Measurements from ENCODE around the gene SERPINI1. TPM values are rescaled to one million over a fixed set of nuclear protein-coding genes. Genes with fewer than 3 reads are reported as not detected.

SERPINI1 gene
- polyA plus RNA-seq, 3 donors from 2014 or later: 19.3 to 25.2 (median 19.3) TPM

DNA sequence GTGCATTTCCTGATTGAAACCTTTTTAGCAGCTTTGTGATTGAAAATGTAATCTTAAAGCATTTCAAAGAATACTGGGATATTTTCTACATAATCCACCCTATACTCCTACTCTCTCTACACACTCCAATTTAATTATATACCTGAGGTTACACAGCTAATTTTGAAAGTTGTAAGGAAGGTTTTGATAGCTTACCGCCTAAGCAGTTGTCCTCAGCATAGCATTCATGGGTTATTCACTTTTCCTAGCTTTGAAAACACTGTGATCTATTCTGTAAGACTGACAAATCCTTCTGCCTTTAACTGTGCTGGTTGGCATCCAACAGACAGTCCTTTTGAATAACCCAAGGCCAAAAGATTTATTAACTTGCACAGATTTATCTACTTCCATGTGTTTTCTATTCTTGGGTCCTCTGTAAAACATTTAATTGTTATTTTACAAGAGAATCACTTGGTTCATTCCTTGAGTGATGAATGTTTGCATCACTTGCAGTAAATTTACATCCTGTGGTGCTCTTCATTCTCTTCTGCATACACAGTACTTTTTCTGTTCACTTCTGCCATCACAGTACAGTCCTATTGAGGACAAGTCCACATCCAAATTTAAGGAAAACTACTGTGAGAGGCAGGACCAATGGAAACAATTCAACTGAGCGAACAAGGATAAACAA, 44.8 kb downstream of the SERPINI1 start:
- peaks cover 0 to 3% (median 0%) of the 10 kb centered on the region in 3 donors for H3K36me3 Mint-ChIP-seq
- DNase-seq: no peak
- no peak overlapping the region for H3K4me3 Mint-ChIP-seq
- peaks cover 0 to 8% (median under 1%) of the 10 kb centered on the region in 6 donors for H3K9me3 Mint-ChIP-seq
- H3K4me1 Mint-ChIP-seq: no peaks in the 10 kb centered on the region
- no peaks in the 10 kb centered on the region for H3K27me3 Mint-ChIP-seq (ENCODE audit: low read depth in 3 of 3)
- no peak overlapping the region for H3K27ac Mint-ChIP-seq

DNA sequence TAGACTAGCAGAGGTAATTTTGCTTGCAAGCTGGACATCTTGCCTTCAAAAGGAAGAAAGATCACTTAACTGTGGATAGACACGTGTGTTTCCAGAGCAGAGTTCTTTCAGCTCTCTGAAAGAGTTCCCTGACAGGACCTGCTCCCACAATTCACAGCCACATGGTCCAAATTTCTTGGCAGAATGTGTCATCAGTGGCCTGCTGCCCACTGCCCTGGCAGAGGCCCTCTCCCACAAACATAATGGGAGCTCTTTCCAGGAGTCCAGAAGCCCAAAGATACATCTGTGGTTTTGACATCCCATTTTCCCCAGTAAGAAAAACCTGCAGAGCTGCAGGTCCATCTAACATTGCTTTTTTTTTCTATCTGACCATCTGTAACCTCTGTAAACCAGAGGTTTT, 48.3 kb downstream of the SERPINI1 start:
- no peaks in the 10 kb centered on the region for H3K4me1 Mint-ChIP-seq
- DNase-seq: no peak
- no peak overlapping the region for H3K27ac Mint-ChIP-seq
- peaks cover 0 to 1% (median 0%) of the 10 kb centered on the region in 6 donors for H3K9me3 Mint-ChIP-seq
- peaks cover 0 to 3% (median 0%) of the 10 kb centered on the region in 3 donors for H3K36me3 Mint-ChIP-seq
- H3K4me3 Mint-ChIP-seq: no peak overlapping the region
- H3K27me3 Mint-ChIP-seq (ENCODE audit: low read depth in 3 of 3): no peaks in the 10 kb centered on the region

DNA sequence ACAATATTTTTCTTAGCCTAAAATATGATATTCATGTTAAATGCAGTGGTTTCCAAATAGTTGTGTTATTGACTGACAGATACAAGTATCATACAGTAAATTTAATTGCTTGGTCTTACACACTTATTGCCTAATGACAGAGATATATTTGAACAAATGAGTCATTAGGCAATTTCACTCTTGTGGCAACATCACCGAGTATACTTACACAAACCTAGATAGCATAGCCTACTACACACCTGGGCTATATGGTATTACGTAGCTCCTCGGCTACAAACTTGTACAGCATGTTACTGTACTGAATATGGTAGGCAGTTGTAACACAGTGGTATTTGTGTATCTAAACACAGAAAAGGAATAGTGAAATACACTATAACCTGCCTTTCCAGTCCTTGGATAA, 50.3 kb downstream of the SERPINI1 start:
- DNase-seq: no peak
- no peaks in the 10 kb centered on the region for H3K4me1 Mint-ChIP-seq
- peaks cover 5 to 10% (median 7%) of the 10 kb centered on the region in 3 donors for H3K36me3 Mint-ChIP-seq
- no peak overlapping the region for H3K27ac Mint-ChIP-seq
- no peaks in the 10 kb centered on the region for H3K9me3 Mint-ChIP-seq
- no peaks in the 10 kb centered on the region for H3K27me3 Mint-ChIP-seq (ENCODE audit: low read depth in 3 of 3)
- H3K4me3 Mint-ChIP-seq: no peak overlapping the region

DNA sequence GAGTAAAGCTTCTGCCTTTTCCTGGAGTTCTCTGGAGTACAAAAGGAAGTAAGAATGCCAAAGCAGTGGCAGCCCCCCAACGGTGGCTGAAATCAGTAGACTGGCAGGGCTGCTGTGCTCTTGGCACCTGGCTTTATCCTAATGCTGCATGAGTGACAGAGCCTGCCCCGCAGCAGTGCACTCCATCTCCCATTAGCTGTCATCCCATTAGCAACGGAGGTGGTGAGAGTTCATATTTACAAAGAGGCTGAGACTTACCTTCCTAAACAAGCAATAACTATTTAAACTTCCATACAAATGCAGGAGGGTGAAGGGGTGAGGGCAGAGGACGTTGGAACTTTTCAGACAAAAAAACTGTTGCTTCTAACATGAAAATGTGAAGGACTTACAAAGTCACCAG, 51.9 kb downstream of the SERPINI1 start:
- H3K4me1 Mint-ChIP-seq: no peaks in the 10 kb centered on the region
- no peak overlapping the region for H3K4me3 Mint-ChIP-seq
- H3K9me3 Mint-ChIP-seq: no peaks in the 10 kb centered on the region
- no peaks in the 10 kb centered on the region for H3K27me3 Mint-ChIP-seq (ENCODE audit: low read depth in 3 of 3)
- no peak overlapping the region for H3K27ac Mint-ChIP-seq
- peaks cover 5 to 12% (median 11%) of the 10 kb centered on the region in 3 donors for H3K36me3 Mint-ChIP-seq
- DNase-seq: no peak

DNA sequence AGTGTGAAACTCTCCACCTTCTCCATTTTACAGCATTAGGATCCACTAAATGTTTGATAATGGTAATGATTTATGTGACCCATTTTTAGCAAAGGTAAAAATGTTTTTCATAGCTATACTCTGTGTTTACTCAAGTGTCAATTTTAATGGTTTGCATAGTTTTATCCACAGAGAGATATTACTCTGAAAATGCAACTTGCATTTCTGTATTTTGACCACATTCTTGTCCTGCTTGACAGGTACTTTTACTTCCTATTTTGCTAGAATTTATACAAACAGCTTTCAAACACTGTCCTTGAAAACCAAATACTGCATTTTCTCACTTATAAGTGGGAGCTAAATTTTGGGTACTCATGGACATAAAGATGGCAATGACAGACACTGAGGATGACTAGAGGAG, 62.9 kb downstream of the SERPINI1 start:
- Mint-ChIP-seq H3K27ac (no peak overlapping the region), H3K9me3 (peaks cover 0 to 2% (median 0%) of the 10 kb centered on the region in 6 donors), H3K4me3 (no peak overlapping the region), H3K36me3 (peaks cover 4 to 31% (median 22%) of the 10 kb centered on the region in 3 donors), H3K4me1 (no peaks in the 10 kb centered on the region), H3K27me3 (ENCODE audit: low read depth in 3 of 3) (peaks cover 0 to 2% (median 0%) of the 10 kb centered on the region in 3 donors)
- no peak for DNase-seq

DNA sequence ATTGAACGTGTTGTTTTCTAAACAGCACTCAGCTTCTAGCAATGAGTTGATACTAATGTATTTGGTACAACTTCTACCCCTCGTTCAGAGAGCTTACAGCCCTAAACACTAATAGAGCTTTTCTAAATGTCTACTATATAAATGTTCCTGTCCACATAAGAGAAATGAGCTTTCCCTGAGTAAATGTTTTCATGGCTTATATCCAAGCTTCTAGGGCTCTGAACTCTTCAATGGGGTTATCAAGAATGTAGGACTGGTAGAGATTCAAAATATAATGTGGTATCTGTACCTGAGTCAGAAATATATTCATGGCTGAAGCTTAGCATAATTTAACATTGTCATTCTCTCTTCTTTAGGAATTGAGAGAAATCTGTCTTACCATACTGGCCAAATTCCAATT, 73.4 kb downstream of the SERPINI1 start:
- Mint-ChIP-seq H3K4me1 (no peaks in the 10 kb centered on the region), H3K9me3 (no peaks in the 10 kb centered on the region), H3K27me3 (ENCODE audit: low read depth in 3 of 3) (no peaks in the 10 kb centered on the region), H3K27ac (no peak overlapping the region), H3K4me3 (no peak overlapping the region), H3K36me3 (peaks cover 0 to 7% (median 3%) of the 10 kb centered on the region in 3 donors)
- no peak for DNase-seq

DNA sequence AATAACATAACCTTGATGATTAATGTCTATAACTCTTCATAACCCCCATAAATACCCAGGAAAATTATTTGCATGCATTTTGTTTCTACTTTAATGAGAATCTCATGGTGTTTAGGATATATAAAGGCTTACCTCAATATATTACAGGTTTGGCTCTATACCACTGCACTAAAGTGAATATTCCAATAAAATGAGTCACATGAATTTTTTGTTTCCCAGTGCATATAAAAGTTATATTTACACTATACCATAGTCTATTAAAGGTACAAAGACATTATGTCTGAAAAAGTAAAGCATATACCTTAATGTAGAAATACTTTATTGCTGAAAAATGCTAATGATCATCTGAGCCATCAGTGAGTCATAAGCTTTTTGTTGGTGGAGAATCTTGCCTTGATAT, 74.7 kb downstream of the SERPINI1 start:
- H3K36me3 Mint-ChIP-seq: peaks cover 0 to 7% (median 3%) of the 10 kb centered on the region in 3 donors
- no peaks in the 10 kb centered on the region for H3K27me3 Mint-ChIP-seq (ENCODE audit: low read depth in 3 of 3)
- no peaks in the 10 kb centered on the region for H3K4me1 Mint-ChIP-seq
- no peak for DNase-seq
- no peaks in the 10 kb centered on the region for H3K9me3 Mint-ChIP-seq
- no peak overlapping the region for H3K4me3 Mint-ChIP-seq
- no peak overlapping the region for H3K27ac Mint-ChIP-seq

DNA sequence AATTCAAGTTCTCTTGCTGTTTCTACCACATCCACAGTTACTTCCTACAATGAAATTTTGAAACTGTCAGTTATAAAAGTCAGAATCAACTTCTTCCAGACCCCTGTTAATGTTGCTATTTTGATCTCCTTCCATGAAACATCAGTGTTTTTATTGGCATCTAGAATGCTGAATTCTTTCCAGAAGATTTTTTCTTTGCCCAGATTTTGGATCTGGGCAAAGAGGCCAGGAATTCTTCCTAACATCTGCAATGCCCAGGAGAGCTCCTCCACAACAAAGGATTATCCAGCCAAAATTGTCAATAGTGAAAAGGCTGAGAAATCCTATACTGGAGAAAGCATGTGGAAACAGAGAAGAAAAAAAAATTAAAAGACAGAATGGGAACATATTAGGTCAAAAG, 75.5 kb downstream of the SERPINI1 start:
- Mint-ChIP-seq H3K36me3 (peaks cover 0 to 4% (median 3%) of the 10 kb centered on the region in 3 donors), H3K27ac (no peak overlapping the region), H3K27me3 (ENCODE audit: low read depth in 3 of 3) (no peaks in the 10 kb centered on the region), H3K4me1 (no peaks in the 10 kb centered on the region), H3K9me3 (no peaks in the 10 kb centered on the region), H3K4me3 (no peak overlapping the region)
- no peak for DNase-seq

DNA sequence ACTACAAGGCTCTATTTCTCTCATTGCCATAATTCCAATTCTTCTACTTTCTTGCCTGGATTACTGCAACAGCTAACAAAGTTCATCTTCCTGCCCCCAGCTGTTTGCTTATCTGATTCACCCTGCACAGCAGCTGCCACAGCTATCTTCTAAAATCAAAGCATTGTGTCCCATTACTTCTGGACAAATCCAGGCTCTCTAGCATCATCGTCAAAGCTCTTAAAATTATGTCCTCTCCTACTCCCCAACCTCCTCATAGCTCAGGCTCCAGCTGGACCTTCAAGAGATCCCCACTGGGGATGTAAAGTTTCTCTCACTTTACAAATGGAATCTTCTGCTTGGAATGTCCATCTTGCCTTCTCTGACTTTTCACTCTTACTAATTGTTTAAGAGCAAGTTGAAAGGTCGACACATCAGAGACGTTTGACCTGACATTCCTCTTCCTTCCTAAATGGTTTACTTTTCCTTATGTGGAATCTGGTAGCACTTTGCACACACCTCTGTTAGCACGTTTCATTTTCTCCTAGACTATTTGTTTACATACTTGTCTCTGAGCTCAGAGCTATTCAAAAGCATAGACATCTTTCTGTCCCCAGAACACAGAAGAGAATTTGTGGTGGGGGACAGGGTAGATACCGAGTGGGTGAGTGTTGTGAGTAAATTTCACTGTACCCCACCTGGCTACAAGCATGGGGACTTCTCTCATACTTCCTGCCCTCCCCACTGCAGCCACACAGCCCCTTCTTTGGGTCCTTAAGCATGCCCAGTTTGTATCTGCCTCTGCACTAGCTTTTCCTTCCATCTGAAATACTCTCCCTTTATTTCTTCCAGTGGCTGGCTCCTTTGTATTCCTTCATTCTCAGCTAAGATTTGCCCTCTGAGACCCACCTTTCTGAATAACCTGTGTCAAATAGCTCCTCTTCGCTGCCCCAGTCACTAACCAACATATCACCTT, 77.9 kb downstream of the SERPINI1 start:
- Mint-ChIP-seq H3K4me3 (no peak overlapping the region), H3K36me3 (peaks cover 0 to 3% (median 0%) of the 10 kb centered on the region in 3 donors), H3K27ac (no peak overlapping the region), H3K9me3 (no peaks in the 10 kb centered on the region), H3K4me1 (no peaks in the 10 kb centered on the region), H3K27me3 (ENCODE audit: low read depth in 3 of 3) (no peaks in the 10 kb centered on the region)
- no peak for DNase-seq

DNA sequence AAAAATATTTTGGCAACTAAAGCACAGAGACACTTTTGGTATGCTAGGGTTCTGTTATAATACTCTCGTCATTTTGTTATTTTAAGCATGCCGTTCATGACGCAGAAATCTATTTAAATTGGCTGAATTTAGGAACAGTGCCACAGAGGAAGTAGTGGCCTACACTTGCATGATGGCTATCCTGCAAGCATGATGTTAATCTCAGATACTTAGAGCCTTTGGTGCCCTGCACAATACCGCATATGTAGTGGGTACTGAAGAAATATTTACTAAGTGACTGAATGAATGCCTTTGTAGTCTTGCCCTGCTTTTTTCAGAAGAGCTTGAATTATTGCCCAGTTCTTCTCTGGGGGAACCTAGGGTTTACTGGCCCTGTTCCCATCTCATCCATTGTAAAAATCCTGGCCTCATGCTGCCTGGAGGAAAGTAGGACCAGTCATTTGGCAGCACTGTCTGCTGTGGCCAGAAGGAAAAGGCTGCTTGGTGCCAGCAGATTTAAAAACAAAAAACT, 79.0 kb downstream of the SERPINI1 start:
- Mint-ChIP-seq H3K9me3 (no peaks in the 10 kb centered on the region), H3K36me3 (peaks cover 0 to 3% (median 0%) of the 10 kb centered on the region in 3 donors), H3K4me3 (no peak overlapping the region), H3K27me3 (ENCODE audit: low read depth in 3 of 3) (no peaks in the 10 kb centered on the region), H3K27ac (no peak overlapping the region), H3K4me1 (no peaks in the 10 kb centered on the region)
- no peak for DNase-seq

DNA sequence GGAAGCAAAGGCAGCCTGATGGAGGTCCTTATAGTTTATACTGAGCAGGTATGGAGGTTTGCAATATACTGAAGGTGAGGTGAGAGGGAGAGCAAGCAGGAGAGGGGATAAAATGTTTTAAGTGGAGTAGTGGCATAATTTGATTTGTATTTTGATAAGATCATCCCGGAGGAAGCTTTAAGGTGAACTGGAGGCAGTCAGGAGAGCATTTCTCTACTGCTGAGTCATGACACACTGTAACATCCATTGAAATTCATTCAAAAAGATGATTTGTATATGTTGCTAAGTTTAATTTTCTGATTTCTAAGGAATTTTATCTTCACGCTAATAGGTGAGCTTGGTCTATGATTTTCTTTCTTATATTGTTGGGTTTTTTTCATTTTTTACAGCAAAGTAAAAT, 81.4 kb downstream of the SERPINI1 start:
- Mint-ChIP-seq H3K36me3 (peaks cover 0 to 3% (median 0%) of the 10 kb centered on the region in 3 donors), H3K9me3 (no peaks in the 10 kb centered on the region), H3K27me3 (ENCODE audit: low read depth in 3 of 3) (no peaks in the 10 kb centered on the region), H3K4me1 (no peaks in the 10 kb centered on the region), H3K4me3 (no peak overlapping the region), H3K27ac (no peak overlapping the region)
- DNase-seq: no peak

DNA sequence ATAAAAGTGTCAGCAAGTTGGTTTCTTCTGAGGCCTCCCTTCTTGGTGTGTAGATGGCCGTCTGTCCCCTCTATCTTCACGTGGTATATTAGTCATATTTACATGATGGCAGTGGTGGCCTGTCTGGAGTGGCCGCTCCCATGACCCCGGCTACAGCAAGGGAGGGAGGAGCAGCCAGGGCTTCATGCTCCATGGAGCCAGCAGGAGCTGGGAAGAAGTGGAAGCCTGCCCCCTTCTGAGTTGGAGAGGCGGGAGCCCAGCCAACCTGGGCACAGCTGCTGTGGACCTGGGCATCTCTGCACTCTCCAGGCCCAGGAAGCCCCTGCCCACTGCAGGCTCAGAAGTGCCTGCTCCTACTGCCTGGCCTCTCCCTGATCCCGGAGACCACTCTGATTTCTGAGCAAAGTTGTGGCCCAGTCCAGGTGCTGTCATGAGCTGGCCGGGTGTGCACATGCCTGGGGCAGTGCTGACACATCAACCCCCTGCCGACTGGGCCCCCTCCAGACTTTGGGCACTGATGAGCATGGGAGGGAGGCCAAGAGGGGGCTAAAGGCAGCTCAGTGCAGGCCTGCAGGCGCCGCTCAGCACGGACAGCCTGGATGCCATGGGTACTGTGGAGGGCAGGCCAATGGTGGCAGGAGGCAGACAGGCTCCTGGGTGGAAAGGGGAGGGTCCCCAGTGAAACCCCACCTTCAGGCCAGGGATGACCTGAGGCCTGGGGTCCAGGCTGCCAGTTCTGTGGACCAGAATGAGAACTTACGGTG, 84.8 kb downstream of the SERPINI1 start:
- H3K9me3 Mint-ChIP-seq: no peaks in the 10 kb centered on the region
- H3K27me3 Mint-ChIP-seq (ENCODE audit: low read depth in 3 of 3): peaks cover 0 to 1% (median 0%) of the 10 kb centered on the region in 3 donors
- no peaks in the 10 kb centered on the region for H3K4me1 Mint-ChIP-seq
- H3K4me3 Mint-ChIP-seq: no peak overlapping the region
- H3K27ac Mint-ChIP-seq: no peak overlapping the region
- peaks cover 0 to 13% (median 6%) of the 10 kb centered on the region in 3 donors for H3K36me3 Mint-ChIP-seq
- no peak for DNase-seq

DNA sequence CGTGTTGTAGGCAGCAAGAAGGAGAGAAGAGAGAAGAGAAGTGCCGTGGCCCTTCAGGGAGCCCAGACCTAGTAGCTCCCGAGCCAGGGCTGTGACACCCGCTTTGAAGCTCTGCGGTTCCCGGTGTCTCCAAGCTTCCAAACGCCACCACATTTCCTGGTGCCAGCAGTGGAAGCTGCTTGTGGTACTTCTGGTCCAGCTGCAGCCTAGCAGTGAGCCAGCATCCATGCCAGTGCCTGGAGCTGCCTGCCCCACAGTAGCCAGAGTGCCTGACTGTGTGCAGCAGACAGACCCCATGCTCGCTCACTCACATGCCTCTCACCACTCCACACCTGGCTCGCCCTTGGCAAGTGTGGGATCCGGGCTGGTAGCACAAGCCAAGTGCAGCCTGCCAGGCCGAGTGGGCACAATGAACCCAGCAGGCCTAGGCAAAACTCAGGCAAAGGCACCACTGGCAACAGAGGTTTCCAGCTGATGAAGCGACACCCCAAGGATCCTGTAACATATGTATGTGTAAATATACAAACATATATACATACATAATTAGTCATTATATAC, 85.8 kb downstream of the SERPINI1 start:
- no peak overlapping the region for H3K27ac Mint-ChIP-seq

More for the DNA sequence above, 85.8 kb downstream of the SERPINI1 start:
- no peaks in the 10 kb centered on the region for H3K4me1 Mint-ChIP-seq
- peaks cover 0 to 17% (median 6%) of the 10 kb centered on the region in 3 donors for H3K36me3 Mint-ChIP-seq
- no peak overlapping the region for H3K4me3 Mint-ChIP-seq
- no peaks in the 10 kb centered on the region for H3K9me3 Mint-ChIP-seq
- H3K27me3 Mint-ChIP-seq (ENCODE audit: low read depth in 3 of 3): peaks cover 0 to 1% (median 0%) of the 10 kb centered on the region in 3 donors
- no peak for DNase-seq
